Urinary bladder (tissue), 4 donors: ENCODE results near the gene U2AF2. TPM values are rescaled to one million over a fixed set of nuclear protein-coding genes. Genes with fewer than 3 reads are reported as not detected.

ENCODE experiments used
- DNase-seq: peaks from one replicate; pipeline ENCODE4 v3.0.0-alpha.2; 2015; ENCODE audit errors: extremely low spot score
- H3K27ac ChIP-seq: one replicate; pipeline ENCODE4 v1.5.1; 2013; ENCODE audit warnings: low read depth, mild to moderate bottlenecking, moderate library complexity
- H3K36me3 ChIP-seq: one replicate; pipeline ENCODE4 v1.6.1; 2013; ENCODE audit warnings: mild to moderate bottlenecking, moderate library complexity; ENCODE audit not compliant: insufficient read depth
- H3K4me1 ChIP-seq: one replicate; pipeline ENCODE4 v1.6.1; 2013; ENCODE audit warnings: mild to moderate bottlenecking, moderate library complexity; ENCODE audit not compliant: insufficient read depth
- H3K4me3 ChIP-seq: one replicate; pipeline ENCODE4 v1.5.1; 2013; ENCODE audit warnings: low read depth, low read length
- WGBS: extraction: QIAGEN DNeasy Blood & Tissue Kit; methylation state at CpG from one replicate; pipeline ENCODE4 v1.1.7; 2013; 5-methylcytosine and 5-hydroxymethylcytosine counted together
- polyA plus RNA-seq: library from polyadenylated mRNA; stranded (reverse); fragments of 200-250 nt; gene quantifications from one replicate; pipeline ENCODE4 v1.2.3, GENCODE V29; 2013
- total RNA-seq: library from RNA; depleted of rRNA; stranded (reverse); fragments of >200 nt; gene quantifications from one replicate; pipeline ENCODE4 v1.2.3, GENCODE V29; 2014
- donor health status: healthy with polysubstance abuse.
- donor health status: healthy.

U2AF2 gene
- total and polyA plus RNA-seq, 2 donors: 44.6 to 129 TPM

DNA sequence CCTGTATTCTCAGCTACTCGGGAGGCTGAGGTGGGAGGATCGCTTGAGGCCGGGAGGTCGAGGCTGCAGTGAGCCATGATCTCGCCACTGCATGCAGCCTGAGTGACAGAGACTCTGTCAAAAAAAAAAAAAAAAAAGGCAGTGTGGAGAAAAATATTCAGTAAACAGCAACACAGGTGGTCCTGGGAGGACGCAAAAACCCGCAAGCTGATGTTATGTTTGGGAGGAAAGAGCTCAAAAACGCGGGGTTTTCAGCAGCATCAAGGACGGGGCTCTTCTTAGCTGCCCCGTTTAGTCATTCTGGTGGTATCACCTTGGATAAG, 29.9 kb upstream of the U2AF2 start:
- Histone ChIP-seq H3K4me3 (no peak overlapping the region), H3K36me3 (no peaks in the 10 kb centered on the region), H3K4me1 (no peaks in the 10 kb centered on the region), H3K27ac (no peak overlapping the region)
- WGBS: 46% methylated on average over 11 of the region's 11 CpGs
- no peak for DNase-seq

DNA sequence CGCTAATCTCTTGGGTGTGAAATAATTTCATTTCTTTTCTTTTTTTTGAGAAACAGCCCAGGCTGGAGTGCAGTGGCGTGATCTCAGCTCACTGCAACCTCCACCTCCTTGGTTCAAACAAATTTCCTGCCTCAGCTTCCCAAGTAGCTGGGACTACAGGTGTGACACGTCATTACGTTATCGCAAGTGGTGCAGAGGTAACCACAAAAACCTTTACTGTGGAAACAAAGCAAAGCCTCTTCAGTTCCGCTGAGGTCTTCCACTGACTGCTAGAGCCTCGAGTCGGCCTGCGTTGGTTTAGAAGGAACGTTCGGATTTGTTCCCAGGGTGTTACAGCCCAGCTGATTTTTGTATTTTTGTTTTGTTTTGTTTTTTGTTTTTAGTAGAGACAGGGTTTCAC, 28.5 kb upstream of the U2AF2 start:
- Histone ChIP-seq H3K36me3 (no peaks in the 10 kb centered on the region), H3K4me3 (no peak overlapping the region), H3K27ac (no peak overlapping the region), H3K4me1 (no peaks in the 10 kb centered on the region)
- 89% methylated on average over 11 of the region's 11 CpGs for WGBS
- DNase-seq: no peak

DNA sequence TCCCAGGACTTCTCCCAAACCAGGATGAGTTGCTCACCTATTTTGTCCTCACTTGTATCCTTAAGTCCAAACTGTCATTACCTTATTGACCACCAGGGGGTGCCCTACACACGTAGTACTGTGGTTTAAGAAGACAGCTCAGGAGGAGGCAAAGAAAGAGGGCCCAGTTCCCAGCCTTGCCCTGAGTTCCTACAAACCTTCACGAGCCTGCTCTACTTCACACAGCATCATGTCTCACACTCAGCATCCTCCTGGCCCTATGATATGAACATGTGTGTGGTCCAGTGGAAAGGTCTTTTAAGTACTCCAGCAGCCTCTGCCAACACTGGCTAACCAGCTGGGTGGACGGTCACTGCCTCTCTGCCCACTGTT, 22.4 kb upstream of the U2AF2 start:
- WGBS: 18% methylated on average over 3 of the region's 3 CpGs
- peak; percentile 78 for DNase-seq
- peaks cover 5% of the 10 kb centered on the region for H3K4me1 ChIP-seq

DNA sequence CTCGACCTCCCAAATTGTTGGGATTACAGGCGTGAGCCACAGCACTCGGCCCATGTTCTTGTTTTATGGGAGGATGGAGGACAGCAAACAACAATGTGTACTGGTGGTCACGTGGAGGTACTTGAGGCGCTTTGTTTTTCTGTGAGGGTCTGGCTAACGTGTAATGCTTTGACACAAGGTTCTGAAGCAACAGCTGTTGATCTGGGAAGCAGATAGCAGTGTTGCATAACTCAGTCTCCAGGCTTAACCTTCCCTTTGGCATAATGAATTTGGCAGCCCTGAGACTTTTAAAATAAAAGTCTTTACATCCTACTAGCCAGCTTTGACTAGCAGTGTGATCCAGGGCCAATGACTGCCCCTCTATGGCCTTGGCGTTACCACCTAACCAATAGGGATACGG, 21.0 kb upstream of the U2AF2 start:
- Histone ChIP-seq H3K27ac (no peak overlapping the region), H3K36me3 (no peaks in the 10 kb centered on the region), H3K4me1 (peaks cover 5% of the 10 kb centered on the region), H3K4me3 (no peak overlapping the region)
- no peak for DNase-seq
- 71% methylated on average over 8 of the region's 8 CpGs for WGBS

More for the DNA sequence above, 22.4 kb upstream of the U2AF2 start:
- Histone ChIP-seq H3K36me3 (no peaks in the 10 kb centered on the region), H3K27ac (no peak overlapping the region), H3K4me3 (no peak overlapping the region)

DNA sequence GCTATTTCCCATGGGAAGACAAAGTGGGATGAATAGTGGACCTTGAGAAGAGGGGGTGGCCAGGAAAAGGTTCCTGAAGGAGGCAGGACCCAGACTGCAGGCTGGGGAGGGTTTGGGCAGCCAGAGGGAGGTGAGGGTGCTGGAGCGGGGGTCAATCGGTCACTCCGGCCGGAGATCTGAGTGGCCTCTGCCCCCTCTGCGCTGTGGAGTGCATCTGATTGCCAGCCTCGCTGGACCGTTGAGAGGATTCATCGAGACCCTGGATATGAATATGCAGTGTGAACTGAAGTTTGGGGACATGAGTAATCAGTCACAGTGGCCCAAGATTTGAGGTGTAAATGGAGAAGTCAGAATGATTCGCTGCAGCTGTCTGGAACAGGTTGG, 19.5 kb upstream of the U2AF2 start:
- WGBS: 10% methylated on average over 9 of the region's 9 CpGs
- H3K4me3 ChIP-seq: peak overlapping the region; percentile 89

DNA sequence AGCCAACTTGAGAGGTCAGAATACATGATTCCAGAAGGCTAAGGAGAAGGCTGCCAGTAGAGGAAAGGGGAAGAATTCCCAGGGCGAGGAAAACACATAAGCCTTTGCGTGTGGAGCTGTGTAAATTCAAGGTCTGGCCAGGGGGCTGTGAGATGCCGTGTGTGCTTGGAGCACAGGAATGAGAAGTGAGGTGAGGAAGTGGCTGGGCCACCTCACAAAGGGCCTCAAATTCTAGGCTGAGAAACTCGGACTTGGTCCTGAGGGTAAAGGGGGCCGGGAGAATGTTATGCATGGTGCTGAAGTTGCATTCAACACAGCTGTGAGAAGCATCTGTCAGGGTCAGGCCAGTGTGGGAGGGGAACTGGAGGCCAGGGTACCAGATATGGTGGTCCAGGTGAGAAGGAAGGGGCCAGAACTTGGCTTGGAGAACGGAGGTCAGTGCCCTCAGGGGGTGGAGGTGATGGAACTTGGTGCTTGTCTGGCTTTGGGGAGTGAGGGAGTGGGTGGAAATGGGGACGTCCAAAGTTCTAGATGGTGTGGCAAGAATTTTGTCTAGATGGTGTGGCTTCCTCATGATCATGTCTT, 18.9 kb upstream of the U2AF2 start:
- H3K4me1 ChIP-seq: peaks cover 5% of the 10 kb centered on the region
- H3K36me3 ChIP-seq: no peaks in the 10 kb centered on the region
- no peak for DNase-seq
- peak overlapping the region; percentile 89 for H3K4me3 ChIP-seq
- 71% methylated on average over 7 of the region's 7 CpGs for WGBS
- no peak overlapping the region for H3K27ac ChIP-seq

More for the DNA sequence above, 19.5 kb upstream of the U2AF2 start:
- H3K4me1 ChIP-seq: peaks cover 5% of the 10 kb centered on the region
- no peaks in the 10 kb centered on the region for H3K36me3 ChIP-seq
- H3K27ac ChIP-seq: peak overlapping the region; percentile 91
- DNase-seq: no peak

DNA sequence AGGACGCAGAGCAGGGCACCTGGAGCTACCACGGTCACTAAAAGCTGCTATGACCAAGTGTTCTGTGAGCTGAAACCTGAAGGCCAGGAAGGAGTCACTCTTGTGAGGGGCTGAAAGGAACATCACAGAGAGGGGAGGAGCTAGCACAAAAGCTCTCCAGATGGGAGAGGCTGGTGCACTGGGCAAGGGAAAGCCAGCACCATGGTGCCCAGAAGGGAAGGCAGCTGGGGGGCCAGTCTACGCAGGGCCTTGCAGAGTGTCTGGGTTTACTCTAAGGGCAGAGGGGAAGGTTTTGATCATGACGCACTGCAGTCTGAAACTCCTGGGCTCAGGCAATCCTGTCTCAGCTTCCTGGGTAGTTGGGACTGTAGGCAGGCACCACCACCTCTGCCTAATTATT, 18.1 kb upstream of the U2AF2 start:
- H3K27ac ChIP-seq: no peak overlapping the region
- H3K4me1 ChIP-seq: peaks cover 5% of the 10 kb centered on the region
- 86% methylated on average over 4 of the region's 4 CpGs for WGBS
- DNase-seq: no peak
- H3K36me3 ChIP-seq: no peaks in the 10 kb centered on the region
- no peak overlapping the region for H3K4me3 ChIP-seq

DNA sequence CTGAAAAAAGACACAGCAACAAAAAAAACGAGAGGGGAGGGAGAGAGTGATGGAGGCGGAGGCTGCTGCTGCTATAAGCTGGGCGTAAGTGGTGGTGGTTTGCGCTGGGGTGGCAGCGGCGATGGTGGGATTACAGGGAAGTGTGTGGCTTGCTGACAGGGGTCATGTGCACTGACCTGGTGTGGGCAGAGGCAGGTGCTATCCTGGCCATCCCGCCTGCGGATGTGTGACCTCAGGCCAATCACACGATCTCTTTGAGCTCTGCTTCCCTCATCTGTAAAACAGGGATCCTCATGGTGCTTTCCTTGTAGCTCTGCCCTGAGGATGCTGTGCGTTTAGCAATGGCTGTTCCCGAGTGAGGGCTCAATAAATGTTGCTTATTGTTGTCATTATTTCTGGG, 17.3 kb upstream of the U2AF2 start:
- DNase-seq: no peak
- Histone ChIP-seq H3K27ac (no peak overlapping the region), H3K36me3 (no peaks in the 10 kb centered on the region), H3K4me3 (no peak overlapping the region), H3K4me1 (peaks cover 5% of the 10 kb centered on the region)
- 80% methylated on average over 11 of the region's 11 CpGs for WGBS

DNA sequence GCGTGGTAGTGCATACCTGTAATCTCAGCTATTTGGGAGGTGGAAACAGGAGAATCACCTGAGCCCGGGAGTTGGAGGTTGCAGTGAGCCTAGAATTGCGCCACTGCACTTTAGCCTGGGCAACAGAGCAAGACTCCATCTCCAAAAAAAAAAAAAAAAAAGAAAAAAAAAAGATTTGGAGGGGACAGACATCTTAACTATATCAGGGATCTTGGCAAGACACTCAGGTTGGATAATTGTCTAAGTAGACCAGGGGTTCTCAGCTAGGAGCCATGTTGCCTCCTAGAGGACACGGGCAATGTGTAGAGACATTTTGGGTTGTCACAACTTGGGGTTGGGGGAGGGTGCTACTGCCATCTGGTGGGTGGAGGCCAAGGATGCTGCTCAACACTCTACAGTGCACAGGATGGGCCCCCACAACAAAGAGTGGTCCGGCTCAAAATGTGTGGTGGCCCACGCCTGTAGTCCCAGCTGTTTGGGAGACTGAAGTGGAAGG, 15.9 kb upstream of the U2AF2 start:
- DNase-seq: no peak
- Histone ChIP-seq H3K4me3 (no peak overlapping the region), H3K27ac (no peak overlapping the region), H3K36me3 (no peaks in the 10 kb centered on the region), H3K4me1 (peaks cover 5% of the 10 kb centered on the region)
- WGBS: 83% methylated on average over 6 of the region's 6 CpGs

DNA sequence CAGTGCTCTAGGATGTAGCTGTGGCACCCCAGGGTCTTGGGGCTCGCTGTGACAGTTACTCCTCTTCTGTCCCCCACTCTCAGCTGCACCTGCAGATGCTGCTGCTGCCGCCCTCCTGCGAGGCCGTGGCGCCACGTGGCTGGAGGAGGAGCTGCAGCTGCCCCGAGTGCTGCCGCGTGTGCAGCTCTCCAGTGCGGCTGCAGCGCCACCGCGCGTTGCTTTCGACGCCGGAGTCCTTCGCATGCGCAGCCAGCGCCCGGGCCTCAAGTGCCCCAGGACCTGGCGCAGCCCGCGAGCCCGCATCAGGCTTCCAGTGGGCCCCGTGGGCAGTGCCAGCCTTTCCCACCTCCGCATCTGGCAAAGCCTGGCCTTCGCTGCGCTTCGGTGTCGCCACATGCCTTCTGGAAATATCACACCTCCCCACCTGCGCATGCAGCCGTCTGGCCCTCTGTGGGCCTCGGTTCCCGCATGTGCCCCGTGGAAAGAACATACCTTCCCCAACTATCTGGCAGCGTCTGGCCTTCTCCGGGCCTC, 14.7 kb upstream of the U2AF2 start:
- H3K4me3 ChIP-seq: peak overlapping the region; percentile 94
- DNase-seq: no peak
- no peak overlapping the region for H3K27ac ChIP-seq
- H3K36me3 ChIP-seq: no peaks in the 10 kb centered on the region
- peaks cover 7% of the 10 kb centered on the region for H3K4me1 ChIP-seq
- WGBS: 13% methylated on average over 38 of the region's 38 CpGs

DNA sequence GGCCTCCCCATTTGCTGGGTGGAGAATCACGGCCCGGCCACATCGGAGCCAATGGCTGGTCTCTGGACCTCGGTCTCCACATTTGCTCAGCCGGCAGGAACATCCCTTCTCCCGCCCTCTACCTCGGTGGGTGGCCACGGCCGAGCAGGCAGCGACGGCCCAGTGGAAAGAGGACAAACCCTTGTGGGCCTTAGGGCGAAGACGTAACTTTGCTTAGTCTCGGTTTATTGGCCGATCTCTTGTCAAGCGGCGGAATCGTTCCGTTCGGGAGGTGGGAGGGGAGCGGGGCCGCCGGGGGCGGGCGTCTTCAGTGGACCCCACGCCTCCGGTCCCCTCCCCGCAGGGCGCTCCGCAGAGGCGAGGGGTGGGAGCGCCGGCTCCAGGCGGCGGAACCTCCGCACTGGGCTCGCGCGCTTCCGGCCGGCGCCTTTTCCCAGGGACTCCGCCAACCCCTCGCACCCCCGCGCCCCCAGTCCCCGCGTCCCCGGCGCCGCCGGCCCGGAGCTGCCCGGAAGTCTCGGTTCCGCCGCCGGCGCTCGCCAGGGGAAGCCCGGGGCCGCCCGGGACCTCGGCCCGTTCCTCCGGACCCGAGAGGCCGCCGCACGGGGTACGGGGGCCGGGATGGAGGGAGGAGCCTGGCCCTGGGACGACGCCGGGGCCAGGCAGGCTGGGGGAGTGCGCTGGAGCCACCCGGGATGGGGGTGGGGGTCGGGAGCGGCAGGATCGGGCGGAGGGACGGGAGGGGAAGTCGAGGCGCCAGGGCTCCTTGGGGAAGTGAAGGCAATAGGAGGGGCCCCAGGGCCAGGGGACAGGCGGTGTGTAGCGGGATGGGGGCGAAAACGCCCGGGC, 14.0 kb upstream of the U2AF2 start, which contains the start of gene ZNF580:
Gene ZNF580 (plus strand): TSS at position 426 of the 849 bp plus-strand sequence. CDS start 1,507 bp downstream, outside the sequence.
- under 1% methylated on average over 89 of the region's 89 CpGs for WGBS
- peaks cover 7% of the 10 kb centered on the region for H3K4me1 ChIP-seq
- peak within 1 kb of the TSS; percentile 94 for H3K4me3 ChIP-seq
- peak within 1 kb of the TSS; percentile 87 for H3K27ac ChIP-seq
- DNase-seq: no peak
- H3K36me3 ChIP-seq: no peaks in the 10 kb centered on the region

DNA sequence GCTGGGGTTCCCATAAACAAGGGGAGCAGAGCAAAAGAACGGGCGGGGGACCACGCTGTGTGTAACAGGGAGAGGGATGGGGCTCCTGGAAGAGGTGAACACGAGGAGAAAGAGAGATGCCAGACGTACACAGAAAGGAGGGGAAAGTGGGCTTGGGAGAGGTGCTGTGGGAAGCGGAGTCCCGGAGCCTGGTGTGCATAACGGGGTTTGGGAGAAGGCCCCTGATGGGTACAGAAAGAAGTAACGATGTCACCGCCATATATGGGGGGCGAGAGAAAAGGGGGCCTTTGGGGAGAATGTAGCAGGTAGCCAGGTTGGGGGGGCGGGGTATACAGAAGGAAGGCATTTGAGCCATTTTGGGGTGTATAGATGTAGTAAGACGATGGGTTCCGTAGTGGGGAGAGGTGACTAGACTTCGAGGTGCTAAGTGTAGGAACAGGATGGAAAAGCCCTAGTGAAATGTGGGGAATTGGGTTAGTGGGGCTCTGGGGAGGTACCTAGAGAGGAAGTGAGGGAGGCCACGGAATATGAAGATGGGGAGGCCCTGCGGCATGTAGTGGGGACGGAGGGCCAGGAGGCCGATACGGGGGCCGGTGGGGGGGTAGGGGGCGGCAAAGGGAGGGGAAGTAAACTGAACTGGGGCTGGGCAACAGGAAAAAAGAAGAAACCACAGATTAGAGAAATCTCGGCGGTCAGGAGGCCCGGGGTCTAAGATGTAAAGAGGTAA, 13.2 kb upstream of the U2AF2 start:
- no peak for DNase-seq
- peaks cover 2% of the 10 kb centered on the region for H3K4me1 ChIP-seq
- H3K27ac ChIP-seq: peak overlapping the region; percentile 87
- H3K4me3 ChIP-seq: peak overlapping the region; percentile 94
- no peaks in the 10 kb centered on the region for H3K36me3 ChIP-seq
- under 1% methylated on average over 25 of the region's 25 CpGs for WGBS

DNA sequence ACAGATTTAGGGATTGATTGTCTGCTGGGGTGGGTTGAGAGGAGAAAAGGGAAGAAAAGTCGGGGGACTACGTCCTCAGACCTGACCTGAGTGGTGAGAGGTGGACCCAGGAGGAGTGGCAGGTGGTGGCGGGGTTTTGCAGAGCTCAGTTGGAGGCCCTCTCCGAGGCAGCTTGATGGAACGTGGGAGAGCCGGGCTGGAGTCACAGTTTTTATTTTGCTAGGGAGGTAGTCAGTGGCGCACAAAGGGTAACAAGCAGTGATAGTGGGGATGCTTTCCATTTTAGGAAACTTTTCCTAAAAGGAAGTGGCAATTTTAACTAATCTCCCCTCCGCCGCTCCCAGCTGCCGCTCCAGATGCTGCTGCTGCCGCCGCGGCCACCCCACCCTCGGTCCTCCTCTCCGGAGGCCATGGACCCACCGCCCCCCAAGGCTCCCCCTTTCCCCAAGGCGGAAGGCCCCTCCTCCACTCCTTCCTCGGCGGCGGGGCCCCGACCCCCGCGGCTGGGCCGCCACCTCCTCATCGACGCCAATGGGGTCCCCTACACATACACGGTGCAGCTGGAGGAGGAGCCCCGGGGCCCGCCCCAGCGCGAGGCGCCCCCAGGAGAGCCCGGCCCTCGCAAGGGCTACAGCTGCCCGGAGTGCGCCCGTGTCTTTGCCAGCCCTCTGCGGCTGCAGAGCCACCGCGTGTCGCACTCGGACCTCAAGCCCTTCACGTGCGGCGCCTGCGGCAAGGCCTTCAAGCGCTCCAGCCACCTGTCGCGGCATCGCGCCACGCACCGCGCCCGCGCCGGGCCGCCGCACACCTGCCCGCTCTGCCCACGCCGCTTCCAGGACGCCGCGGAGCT, 12.5 kb upstream of the U2AF2 start:
- peaks cover 2% of the 10 kb centered on the region for H3K4me1 ChIP-seq
- no peaks in the 10 kb centered on the region for H3K36me3 ChIP-seq
- peak overlapping the region; percentile 94 for H3K4me3 ChIP-seq
- WGBS: 1% methylated on average over 65 of the region's 65 CpGs
- DNase-seq: no peak
- peak overlapping the region; percentile 77 for H3K27ac ChIP-seq
